GM13977 (cell line): ENCODE data around the gene LBP.

Experiments
- DNase-seq: peaks from one replicate; pipeline ENCODE4 v3.0.0; 2012; ENCODE audit warnings: low spot score
- in situ Hi-C: fragments of 300-500 bp; cut with MboI; formaldehyde crosslinking; loops from one replicate; pipeline ENCODE4 v1.12.0; 2022; ENCODE audit warnings: low sequenced_read_pairs, low pct_unique_long_range_greater_than_20kb, mixed read lengths, inconsistent platforms; ENCODE audit not compliant: unreplicated experiment
- TF ChIP-seq, protein P1 (sequence below): IDR thresholded peaks from 2 replicates; pipeline ENCODE4 v1.5.1; 2012; ENCODE audit warnings: mild to moderate bottlenecking, control low read depth; ENCODE audit not compliant: insufficient read depth; ENCODE audit errors: extremely low read depth, missing control alignments

The LBP gene

DNA sequence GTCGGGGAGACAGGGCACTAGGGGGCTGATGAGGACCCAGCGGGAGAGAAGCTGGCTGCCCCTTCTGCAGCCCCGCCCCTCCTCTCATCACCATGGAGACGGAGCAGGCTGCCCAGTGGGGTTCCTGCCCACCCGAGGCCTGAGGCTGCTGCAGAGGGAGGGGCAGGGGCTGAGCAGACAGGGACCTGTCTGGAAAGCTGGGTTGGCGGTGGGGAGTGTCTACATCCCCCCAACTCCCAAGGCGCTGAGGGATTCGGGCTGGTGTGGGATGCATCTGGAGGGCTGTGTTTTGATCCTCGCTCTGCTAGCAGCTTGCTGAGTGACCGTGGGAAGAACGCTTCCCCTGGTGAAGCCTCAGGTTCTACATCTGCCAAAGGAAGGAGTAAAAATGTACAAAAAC, 43.5 kb upstream of the LBP start:
- TF ChIP-seq, protein P1, sequence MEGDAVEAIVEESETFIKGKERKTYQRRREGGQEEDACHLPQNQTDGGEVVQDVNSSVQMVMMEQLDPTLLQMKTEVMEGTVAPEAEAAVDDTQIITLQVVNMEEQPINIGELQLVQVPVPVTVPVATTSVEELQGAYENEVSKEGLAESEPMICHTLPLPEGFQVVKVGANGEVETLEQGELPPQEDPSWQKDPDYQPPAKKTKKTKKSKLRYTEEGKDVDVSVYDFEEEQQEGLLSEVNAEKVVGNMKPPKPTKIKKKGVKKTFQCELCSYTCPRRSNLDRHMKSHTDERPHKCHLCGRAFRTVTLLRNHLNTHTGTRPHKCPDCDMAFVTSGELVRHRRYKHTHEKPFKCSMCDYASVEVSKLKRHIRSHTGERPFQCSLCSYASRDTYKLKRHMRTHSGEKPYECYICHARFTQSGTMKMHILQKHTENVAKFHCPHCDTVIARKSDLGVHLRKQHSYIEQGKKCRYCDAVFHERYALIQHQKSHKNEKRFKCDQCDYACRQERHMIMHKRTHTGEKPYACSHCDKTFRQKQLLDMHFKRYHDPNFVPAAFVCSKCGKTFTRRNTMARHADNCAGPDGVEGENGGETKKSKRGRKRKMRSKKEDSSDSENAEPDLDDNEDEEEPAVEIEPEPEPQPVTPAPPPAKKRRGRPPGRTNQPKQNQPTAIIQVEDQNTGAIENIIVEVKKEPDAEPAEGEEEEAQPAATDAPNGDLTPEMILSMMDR = no peak
- DNase-seq = no peak
- in situ Hi-C loops = no loop called here

DNA sequence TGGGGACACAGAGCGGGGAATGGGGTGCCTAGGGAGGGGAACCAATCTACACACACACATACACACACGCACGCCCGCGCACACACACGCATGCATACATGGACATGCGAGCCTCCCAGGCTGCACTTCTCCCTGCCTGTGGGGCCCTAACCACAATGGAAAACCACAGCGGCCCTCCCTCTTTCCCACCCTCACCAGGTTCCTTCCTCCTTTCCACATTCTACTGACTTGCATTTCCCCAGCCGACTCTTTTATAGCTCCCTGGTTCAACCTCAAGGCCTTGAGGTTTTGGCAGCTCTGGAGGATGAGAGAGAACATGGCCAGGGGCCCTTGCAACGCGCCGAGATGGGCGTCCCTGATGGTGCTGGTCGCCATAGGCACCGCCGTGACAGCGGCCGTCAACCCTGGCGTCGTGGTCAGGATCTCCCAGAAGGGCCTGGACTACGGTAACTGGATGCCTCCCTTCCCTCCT, 42.3 kb upstream of the LBP start, which contains the start of gene BPI:
TSS of gene BPI (plus strand) at position 249 of the 472 bp plus-strand sequence. CDS start at position 317, 68 bp downstream.
- DNase-seq = no peak
- TF ChIP-seq, protein P1 = no peak

DNA sequence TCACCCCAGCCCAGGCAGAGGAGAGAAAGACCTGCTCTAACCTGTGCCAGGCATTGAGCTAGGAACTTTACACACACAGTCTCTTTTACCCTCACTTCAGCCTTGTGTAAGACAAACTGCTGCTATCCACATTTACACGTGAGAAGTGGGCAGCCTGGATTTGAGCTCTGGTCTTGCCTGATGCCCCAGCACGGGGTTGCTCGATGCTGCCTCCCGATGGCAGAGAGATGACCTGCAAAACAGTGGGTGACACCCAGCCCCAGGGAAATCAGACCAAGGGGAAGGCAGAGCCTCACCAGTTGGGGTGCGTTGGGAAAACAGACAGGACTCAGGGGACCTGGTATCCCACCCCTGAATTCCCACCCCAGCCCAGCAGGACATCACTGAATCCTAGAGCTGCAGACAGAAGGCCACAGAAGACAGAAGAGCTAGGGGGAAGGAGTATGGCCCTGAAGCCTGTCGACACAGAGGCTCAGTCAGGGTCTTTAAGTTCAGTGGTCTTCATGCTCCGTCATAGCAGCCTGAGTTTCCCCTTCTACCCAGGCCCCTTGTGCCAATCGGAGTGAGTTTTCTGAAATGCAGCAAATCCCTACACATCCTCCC, 41.3 kb upstream of the LBP start:
- TF ChIP-seq, protein P1 = peak; percentile 61
- in situ Hi-C loops = no loop called here
- peak; percentile 53 for DNase-seq

More for the DNA sequence above, 42.3 kb upstream of the LBP start, which contains the start of gene BPI:
- in situ Hi-C loops = no loop called here

GRCh38 chr20:38305541-38305940, 40.7 kb upstream of the LBP start:
- TF ChIP-seq, protein P1 = no peak
- in situ Hi-C loops = no loop called here
- DNase-seq = no peak

DNA sequence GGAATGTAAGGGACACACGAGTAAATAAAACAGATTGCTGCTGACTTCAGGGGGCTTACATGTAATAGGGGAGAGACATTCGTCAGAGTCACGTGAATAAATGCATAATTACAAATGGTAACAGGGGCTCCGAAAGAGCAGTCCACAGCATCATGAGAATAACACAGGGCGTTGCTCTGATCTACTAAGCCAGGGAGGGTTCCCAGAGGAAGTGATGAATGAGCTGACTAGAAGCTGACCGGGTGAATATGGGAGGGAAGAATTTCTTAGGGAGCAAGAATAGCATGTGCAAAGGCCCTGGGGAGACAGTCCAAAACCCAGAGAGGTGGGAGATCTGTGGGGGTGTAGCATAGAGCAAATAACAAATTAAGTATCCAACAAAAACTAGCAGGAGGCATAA, 39.9 kb upstream of the LBP start:
- TF ChIP-seq, protein P1 = no peak
- DNase-seq = no peak
- in situ Hi-C loops = no loop called here

DNA sequence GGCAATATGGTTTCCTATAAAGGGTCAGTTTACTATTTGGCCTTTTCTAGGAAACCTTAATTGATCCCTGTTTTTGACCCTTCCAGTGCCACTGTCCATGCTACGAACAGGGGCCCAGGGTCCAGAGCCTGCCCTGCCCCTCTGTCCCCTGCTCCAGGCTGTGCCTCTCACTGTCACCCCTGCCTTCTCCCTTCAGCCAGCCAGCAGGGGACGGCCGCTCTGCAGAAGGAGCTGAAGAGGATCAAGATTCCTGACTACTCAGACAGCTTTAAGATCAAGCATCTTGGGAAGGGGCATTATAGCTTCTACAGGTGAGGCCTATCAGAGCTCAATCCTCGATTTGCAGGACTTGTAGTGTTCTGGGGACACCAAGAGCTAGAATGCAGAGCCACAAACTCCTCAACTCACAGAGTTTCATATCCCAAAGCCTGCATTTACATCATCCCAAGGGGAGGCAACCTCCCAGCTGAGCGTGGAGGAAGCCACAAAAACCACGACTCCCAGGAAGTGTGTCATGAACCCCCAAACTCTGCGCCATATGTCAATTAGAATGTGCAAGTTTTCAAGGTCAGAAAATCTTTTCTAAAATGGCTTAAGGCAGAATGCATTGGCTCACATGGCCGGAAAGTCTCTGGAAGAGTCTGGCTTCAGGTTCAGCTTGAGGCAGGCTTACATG, 38.8 kb upstream of the LBP start:
- no peak for DNase-seq
- TF ChIP-seq, protein P1 = no peak
- in situ Hi-C loops = no loop called here
